ENCODE measurements around the gene MT1B. TPM values are rescaled to one million over a fixed set of nuclear protein-coding genes. Genes with fewer than 3 reads are reported as not detected.
A peak's percentile ranks its signal among the peaks of the same experiment; 100 is the strongest.

The MT1B gene
- total and polyA plus RNA-seq, 2 of the 13 experiments (the other 11 are each of a cell fraction or from before 2014, with no cell fraction given) = 0.89 TPM; not detected in 1

DNA sequence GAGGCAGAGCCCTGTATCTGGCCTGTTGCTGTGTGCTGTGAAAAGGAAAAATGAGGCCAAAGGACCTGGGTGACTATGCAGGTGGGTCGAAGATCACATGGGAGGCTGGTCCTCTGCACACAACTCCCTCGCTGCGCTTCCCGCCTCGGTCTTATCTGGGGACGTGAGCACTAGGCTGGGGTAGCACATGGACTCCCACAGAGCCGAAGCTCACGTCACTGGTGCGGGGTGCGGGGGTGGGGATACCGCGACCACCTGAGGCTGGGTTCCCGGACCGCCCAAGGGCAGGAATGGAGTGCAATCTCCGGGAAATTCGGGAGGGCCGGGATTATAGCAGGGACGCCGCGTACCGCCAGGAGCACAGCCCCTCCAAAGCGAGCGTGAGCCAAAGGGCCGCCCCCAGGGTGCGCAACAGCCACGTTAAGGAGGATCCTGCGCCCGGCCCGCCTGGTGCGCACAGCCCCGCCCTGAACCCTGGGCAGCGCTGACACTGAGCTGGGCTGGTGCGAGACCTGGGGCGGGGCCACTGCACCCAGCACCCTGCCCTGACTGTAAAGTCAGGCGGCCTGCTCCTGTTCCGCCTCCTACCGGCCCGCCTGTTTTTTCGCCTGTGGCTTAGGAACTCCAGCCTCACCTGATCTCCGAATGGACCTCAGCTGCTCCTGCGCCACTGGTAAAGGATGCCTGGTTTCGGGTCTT, 8.5 kb upstream of the MT1B start (continued):
- TF ChIP-seq ZNF44 (CRISPR knock-in tag; IDR thresholded peaks at IDR 0.05) = 0 out of 2 replicates have a peak, but pooled peaks have one; percentile 42
- no peak for TF ChIP-seq ZNF841 (CRISPR knock-in tag; IDR thresholded peaks at IDR 0.05; ENCODE audit: borderline replicate concordance)
- TF ChIP-seq ZNF207 (IDR thresholded peaks at IDR 0.05; ENCODE audit: borderline replicate concordance) = no peak
- TF ChIP-seq CEBPB (IDR thresholded peaks at IDR 0.05; ENCODE audit: borderline replicate concordance, low read depth, low read length) = no peak
- TF ChIP-seq, protein P1, sequence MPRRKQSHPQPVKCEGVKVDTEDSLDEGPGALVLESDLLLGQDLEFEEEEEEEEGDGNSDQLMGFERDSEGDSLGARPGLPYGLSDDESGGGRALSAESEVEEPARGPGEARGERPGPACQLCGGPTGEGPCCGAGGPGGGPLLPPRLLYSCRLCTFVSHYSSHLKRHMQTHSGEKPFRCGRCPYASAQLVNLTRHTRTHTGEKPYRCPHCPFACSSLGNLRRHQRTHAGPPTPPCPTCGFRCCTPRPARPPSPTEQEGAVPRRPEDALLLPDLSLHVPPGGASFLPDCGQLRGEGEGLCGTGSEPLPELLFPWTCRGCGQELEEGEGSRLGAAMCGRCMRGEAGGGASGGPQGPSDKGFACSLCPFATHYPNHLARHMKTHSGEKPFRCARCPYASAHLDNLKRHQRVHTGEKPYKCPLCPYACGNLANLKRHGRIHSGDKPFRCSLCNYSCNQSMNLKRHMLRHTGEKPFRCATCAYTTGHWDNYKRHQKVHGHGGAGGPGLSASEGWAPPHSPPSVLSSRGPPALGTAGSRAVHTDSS (CRISPR knock-in tag; conservative IDR thresholded peaks at IDR 0.05) = no peak

DNA sequence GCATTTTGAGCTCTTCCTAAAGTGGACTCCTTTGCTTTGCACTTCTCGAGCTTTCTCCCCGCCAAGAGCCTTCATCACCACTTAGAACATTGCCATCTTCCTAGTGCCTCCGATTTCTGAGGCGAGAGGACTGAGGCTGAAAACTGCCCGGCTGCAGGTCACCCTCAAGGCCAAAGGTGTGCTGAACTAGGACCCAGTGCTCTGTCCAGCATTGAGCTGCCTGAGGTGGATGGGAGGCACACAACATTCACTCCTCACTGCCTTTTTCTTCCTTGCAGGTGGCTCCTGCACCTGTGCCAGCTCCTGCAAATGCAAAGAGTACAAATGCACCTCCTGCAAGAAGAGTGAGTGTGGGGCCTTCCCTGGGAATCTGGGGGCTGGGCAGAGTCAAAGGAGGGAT, 7.9 kb upstream of the MT1B start:
- Histone ChIP-seq H3K36me3 (replicated peaks in 1 of 2; ENCODE audit: control insufficient read depth in 1 of 2, insufficient read depth in 2 of 2, low read length in 2 of 2) (no peaks in the 10 kb centered on the region), H2AFZ (ENCODE audit: low read length) (no peak overlapping the region), H3K27me3 (ENCODE audit: control insufficient read depth in 1 of 2, insufficient read depth in 2 of 2, low read length in 2 of 2) (peaks cover 9 to 50% of the 10 kb centered on the region in 2 experiments; a peak in 4 of 5 replicates), H3K9me3 (ENCODE audit: low read length) (no peaks in the 10 kb centered on the region), H4K20me1 (ENCODE audit: insufficient read depth, low read length) (no peaks in the 10 kb centered on the region), H3K79me2 (ENCODE audit: insufficient read depth, low read length) (no peaks in the 10 kb centered on the region), H3K27ac (ENCODE audit: extremely low read length, insufficient read depth, low read length) (no peak overlapping the region), H3K4me2 (ENCODE audit: low read depth, low read length) (peak overlapping the region; percentile 41), H3K9ac (ENCODE audit: insufficient read depth, low read depth, low read length) (no peak overlapping the region), H3K4me3 (replicated peaks in 1 of 3; ENCODE audit: insufficient read depth in 1 of 3, low read depth in 2 of 3, low read length in 3 of 3) (peak overlapping the region in 1 of 3 experiments; percentile 45; a peak in 1 of 6 replicates), H3K4me1 (ENCODE audit: insufficient read depth, low read length) (peaks cover 48% of the 10 kb centered on the region)
- ChIA-PET CTCF (ENCODE audit: low intra/inter-chr PET ratio, low total read pairs) (no interaction called here), POLR2A (interaction anchor here (1.3 to 1.8 kb wide), 2 partner anchors 18 to 37 kb away, joined by 3 to 5 read pairs; partner anchors contain the start of gene MT1E)
- FAIRE-seq (no peak), DNase-seq (ENCODE audit: low spot score) (no peak), ATAC-seq (no peak)
- 39% methylated on average over 5 of the region's 5 CpGs for WGBS (ENCODE audit: low lambda C conversion rate)
- intact Hi-C loops (cut with micrococcal nuclease; ENCODE audit: unreplicated experiment) (no loop called here), in situ Hi-C loops (cut with HindIII; ENCODE audit: extremely low pct_ligation_motif_present, low pct_unique_long_range_greater_than_20kb) (no loop called here)
- BruUV-seq (replicated peaks) = no TSS peak
- TF ChIP-seq TBP (CRISPR knock-in tag; IDR thresholded peaks at IDR 0.05) (no peak), ATF1 (CRISPR knock-in tag; IDR thresholded peaks at IDR 0.05) (no peak), ZNF660 (CRISPR knock-in tag; IDR thresholded peaks at IDR 0.05; ENCODE audit: borderline replicate concordance, low read depth) (no peak), ERF (CRISPR knock-in tag; IDR thresholded peaks at IDR 0.05) (0 out of 2 replicates have a peak, but pooled peaks have one; percentile 3), RAD21 (CRISPR knock-in tag; IDR thresholded peaks at IDR 0.05) (no peak), MIER2 (CRISPR knock-in tag; IDR thresholded peaks at IDR 0.05) (peak; percentile 84), TEAD3 (CRISPR knock-in tag; optimal IDR thresholded peaks at IDR 0.05; ENCODE audit: borderline replicate concordance) (peak; percentile 2), ZNF296 (CRISPR knock-in tag; conservative IDR thresholded peaks at IDR 0.05) (no peak), SP5 (CRISPR knock-in tag; IDR thresholded peaks at IDR 0.05; ENCODE audit: borderline replicate concordance, low read depth) (no peak)
- TF ChIP-seq, protein P2, sequence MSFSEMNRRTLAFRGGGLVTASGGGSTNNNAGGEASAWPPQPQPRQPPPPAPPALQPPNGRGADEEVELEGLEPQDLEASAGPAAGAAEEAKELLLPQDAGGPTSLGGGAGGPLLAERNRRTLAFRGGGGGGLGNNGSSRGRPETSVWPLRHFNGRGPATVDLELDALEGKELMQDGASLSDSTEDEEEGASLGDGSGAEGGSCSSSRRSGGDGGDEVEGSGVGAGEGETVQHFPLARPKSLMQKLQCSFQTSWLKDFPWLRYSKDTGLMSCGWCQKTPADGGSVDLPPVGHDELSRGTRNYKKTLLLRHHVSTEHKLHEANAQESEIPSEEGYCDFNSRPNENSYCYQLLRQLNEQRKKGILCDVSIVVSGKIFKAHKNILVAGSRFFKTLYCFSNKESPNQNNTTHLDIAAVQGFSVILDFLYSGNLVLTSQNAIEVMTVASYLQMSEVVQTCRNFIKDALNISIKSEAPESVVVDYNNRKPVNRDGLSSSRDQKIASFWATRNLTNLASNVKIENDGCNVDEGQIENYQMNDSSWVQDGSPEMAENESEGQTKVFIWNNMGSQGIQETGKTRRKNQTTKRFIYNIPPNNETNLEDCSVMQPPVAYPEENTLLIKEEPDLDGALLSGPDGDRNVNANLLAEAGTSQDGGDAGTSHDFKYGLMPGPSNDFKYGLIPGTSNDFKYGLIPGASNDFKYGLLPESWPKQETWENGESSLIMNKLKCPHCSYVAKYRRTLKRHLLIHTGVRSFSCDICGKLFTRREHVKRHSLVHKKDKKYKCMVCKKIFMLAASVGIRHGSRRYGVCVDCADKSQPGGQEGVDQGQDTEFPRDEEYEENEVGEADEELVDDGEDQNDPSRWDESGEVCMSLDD (CRISPR knock-in tag; IDR thresholded peaks at IDR 0.05; ENCODE audit: borderline replicate concordance) = no peak
- TF ChIP-seq, protein P3, sequence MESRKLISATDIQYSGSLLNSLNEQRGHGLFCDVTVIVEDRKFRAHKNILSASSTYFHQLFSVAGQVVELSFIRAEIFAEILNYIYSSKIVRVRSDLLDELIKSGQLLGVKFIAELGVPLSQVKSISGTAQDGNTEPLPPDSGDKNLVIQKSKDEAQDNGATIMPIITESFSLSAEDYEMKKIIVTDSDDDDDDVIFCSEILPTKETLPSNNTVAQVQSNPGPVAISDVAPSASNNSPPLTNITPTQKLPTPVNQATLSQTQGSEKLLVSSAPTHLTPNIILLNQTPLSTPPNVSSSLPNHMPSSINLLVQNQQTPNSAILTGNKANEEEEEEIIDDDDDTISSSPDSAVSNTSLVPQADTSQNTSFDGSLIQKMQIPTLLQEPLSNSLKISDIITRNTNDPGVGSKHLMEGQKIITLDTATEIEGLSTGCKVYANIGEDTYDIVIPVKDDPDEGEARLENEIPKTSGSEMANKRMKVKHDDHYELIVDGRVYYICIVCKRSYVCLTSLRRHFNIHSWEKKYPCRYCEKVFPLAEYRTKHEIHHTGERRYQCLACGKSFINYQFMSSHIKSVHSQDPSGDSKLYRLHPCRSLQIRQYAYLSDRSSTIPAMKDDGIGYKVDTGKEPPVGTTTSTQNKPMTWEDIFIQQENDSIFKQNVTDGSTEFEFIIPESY (CRISPR knock-in tag; IDR thresholded peaks at IDR 0.05) = no peak
